ENCODE data around the gene TNS1. TPM values are rescaled to one million over a fixed set of nuclear protein-coding genes. Genes with fewer than 3 reads are reported as not detected.

TNS1 gene
- total and polyA plus RNA-seq, 9 of the 15 experiments (the other 6 are each of a cell fraction or from before 2014, with no cell fraction given) = 0.13 to 2.7 (median 0.77) TPM

DNA sequence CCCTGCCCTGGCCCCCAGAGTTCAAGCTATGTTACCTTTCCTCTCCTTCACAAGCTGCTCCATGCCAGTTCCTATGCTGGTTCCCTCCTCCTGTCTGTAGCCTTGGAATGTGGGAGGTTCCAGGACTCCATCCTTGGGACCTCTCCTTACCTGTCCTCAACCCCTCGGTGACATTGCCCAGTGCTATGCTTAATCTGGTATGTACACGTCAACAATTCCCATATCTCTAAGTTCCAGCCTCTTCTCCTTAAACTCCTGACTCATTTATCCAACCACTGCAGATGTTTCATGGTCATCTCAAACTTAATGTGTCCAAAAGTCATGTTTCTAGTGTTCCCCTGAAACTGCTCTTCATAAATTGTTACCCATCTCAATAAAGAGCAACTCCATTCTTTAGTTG lies 160.8 kb downstream of the TNS1 start (continued):
- TF ChIP-seq, protein P1, sequence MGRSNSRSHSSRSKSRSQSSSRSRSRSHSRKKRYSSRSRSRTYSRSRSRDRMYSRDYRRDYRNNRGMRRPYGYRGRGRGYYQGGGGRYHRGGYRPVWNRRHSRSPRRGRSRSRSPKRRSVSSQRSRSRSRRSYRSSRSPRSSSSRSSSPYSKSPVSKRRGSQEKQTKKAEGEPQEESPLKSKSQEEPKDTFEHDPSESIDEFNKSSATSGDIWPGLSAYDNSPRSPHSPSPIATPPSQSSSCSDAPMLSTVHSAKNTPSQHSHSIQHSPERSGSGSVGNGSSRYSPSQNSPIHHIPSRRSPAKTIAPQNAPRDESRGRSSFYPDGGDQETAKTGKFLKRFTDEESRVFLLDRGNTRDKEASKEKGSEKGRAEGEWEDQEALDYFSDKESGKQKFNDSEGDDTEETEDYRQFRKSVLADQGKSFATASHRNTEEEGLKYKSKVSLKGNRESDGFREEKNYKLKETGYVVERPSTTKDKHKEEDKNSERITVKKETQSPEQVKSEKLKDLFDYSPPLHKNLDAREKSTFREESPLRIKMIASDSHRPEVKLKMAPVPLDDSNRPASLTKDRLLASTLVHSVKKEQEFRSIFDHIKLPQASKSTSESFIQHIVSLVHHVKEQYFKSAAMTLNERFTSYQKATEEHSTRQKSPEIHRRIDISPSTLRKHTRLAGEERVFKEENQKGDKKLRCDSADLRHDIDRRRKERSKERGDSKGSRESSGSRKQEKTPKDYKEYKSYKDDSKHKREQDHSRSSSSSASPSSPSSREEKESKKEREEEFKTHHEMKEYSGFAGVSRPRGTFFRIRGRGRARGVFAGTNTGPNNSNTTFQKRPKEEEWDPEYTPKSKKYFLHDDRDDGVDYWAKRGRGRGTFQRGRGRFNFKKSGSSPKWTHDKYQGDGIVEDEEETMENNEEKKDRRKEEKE (IDR thresholded peaks at IDR 0.05; ENCODE audit: borderline replicate concordance in 1 of 2, control insufficient read depth in 1 of 2, low read depth in 2 of 2, low read length in 1 of 2) = no peak
- TF ChIP-seq ZNF785 (CRISPR knock-in tag; IDR thresholded peaks at IDR 0.05) = no peak
- TF ChIP-seq FOXM1 (IDR thresholded peaks at IDR 0.05; ENCODE audit: low read depth) = peak; percentile 74
- TF ChIP-seq FOXM1 (CRISPR knock-in tag; IDR thresholded peaks at IDR 0.05; ENCODE audit: low read depth) = no peak
- peak; percentile 97 for TF ChIP-seq TCF3 (CRISPR knock-in tag; IDR thresholded peaks at IDR 0.05)
- no peak for TF ChIP-seq TSC22D4 (tag; IDR thresholded peaks at IDR 0.05)
- TF ChIP-seq ZFP1 (CRISPR knock-in tag; IDR thresholded peaks at IDR 0.05) = no peak
- TF ChIP-seq ZNF75A (CRISPR knock-in tag; IDR thresholded peaks at IDR 0.05) = no peak
- peak; percentile 55; the same call in 1 of the 2 replicates for TF ChIP-seq ESRRA (IDR thresholded peaks at IDR 0.05; ENCODE audit: borderline replicate concordance, low read depth)
- TF ChIP-seq, protein P2, sequence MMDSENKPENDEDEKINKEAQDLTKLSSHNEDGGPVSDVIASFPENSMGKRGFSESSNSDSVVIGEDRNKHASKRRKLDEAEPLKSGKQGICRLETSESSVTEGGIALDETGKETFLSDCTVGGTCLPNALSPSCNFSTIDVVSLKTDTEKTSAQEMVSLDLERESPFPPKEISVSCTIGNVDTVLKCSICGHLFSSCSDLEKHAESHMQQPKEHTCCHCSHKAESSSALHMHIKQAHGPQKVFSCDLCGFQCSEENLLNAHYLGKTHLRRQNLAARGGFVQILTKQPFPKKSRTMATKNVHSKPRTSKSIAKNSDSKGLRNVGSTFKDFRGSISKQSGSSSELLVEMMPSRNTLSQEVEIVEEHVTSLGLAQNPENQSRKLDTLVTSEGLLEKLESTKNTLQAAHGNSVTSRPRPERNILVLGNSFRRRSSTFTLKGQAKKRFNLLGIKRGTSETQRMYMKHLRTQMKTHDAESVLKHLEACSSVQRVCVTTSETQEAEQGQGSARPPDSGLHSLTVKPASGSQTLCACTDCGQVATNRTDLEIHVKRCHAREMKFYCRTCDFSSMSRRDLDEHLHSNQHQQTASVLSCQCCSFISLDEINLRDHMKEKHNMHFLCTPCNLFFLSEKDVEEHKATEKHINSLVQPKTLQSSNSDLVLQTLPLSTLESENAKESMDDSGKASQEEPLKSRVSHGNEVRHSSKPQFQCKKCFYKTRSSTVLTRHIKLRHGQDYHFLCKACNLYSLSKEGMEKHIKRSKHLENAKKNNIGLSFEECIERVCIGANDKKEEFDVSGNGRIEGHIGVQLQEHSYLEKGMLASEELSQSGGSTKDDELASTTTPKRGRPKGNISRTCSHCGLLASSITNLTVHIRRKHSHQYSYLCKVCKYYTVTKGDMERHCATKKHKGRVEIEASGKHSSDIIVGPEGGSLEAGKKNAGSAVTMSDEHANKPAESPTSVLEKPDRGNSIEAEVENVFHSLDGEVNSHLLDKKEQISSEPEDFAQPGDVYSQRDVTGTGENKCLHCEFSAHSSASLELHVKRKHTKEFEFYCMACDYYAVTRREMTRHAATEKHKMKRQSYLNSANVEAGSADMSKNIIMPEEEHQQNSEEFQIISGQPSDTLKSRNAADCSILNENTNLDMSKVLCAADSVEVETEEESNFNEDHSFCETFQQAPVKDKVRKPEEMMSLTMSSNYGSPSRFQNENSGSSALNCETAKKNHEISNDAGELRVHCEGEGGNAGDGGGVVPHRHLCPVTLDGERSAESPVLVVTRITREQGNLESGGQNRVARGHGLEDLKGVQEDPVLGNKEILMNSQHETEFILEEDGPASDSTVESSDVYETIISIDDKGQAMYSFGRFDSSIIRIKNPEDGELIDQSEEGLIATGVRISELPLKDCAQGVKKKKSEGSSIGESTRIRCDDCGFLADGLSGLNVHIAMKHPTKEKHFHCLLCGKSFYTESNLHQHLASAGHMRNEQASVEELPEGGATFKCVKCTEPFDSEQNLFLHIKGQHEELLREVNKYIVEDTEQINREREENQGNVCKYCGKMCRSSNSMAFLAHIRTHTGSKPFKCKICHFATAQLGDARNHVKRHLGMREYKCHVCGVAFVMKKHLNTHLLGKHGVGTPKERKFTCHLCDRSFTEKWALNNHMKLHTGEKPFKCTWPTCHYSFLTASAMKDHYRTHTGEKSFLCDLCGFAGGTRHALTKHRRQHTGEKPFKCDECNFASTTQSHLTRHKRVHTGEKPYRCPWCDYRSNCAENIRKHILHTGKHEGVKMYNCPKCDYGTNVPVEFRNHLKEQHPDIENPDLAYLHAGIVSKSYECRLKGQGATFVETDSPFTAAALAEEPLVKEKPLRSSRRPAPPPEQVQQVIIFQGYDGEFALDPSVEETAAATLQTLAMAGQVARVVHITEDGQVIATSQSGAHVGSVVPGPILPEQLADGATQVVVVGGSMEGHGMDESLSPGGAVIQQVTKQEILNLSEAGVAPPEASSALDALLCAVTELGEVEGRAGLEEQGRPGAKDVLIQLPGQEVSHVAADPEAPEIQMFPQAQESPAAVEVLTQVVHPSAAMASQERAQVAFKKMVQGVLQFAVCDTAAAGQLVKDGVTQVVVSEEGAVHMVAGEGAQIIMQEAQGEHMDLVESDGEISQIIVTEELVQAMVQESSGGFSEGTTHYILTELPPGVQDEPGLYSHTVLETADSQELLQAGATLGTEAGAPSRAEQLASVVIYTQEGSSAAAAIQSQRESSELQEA (IDR thresholded peaks at IDR 0.05; ENCODE audit: low read depth) = no peak
- TF ChIP-seq, protein P3, sequence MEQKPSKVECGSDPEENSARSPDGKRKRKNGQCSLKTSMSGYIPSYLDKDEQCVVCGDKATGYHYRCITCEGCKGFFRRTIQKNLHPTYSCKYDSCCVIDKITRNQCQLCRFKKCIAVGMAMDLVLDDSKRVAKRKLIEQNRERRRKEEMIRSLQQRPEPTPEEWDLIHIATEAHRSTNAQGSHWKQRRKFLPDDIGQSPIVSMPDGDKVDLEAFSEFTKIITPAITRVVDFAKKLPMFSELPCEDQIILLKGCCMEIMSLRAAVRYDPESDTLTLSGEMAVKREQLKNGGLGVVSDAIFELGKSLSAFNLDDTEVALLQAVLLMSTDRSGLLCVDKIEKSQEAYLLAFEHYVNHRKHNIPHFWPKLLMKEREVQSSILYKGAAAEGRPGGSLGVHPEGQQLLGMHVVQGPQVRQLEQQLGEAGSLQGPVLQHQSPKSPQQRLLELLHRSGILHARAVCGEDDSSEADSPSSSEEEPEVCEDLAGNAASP (IDR thresholded peaks at IDR 0.05) = no peak
- TF ChIP-seq, protein P4, sequence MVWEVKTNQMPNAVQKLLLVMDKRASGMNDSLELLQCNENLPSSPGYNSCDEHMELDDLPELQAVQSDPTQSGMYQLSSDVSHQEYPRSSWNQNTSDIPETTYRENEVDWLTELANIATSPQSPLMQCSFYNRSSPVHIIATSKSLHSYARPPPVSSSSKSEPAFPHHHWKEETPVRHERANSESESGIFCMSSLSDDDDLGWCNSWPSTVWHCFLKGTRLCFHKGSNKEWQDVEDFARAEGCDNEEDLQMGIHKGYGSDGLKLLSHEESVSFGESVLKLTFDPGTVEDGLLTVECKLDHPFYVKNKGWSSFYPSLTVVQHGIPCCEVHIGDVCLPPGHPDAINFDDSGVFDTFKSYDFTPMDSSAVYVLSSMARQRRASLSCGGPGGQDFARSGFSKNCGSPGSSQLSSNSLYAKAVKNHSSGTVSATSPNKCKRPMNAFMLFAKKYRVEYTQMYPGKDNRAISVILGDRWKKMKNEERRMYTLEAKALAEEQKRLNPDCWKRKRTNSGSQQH (CRISPR knock-in tag; IDR thresholded peaks at IDR 0.05) = no peak
- TF ChIP-seq STAT5A (IDR thresholded peaks at IDR 0.05; ENCODE audit: borderline replicate concordance, low read length) = peak; percentile 78
- TF ChIP-seq TEAD1 (CRISPR knock-in tag; IDR thresholded peaks at IDR 0.05) = no peak
- no peak for TF ChIP-seq SREBF2 (CRISPR knock-in tag; IDR thresholded peaks at IDR 0.05)
- TF ChIP-seq HDGF (IDR thresholded peaks at IDR 0.05) = no peak

Data from K562 (cell line).